GM10847 (cell line): Measurements from ENCODE around the gene ZNF106.

Experiments used
- POLR2A ChIP-seq: IDR thresholded peaks from 2 replicates; pipeline ENCODE4 v1.6.1; 2011; ENCODE audit not compliant: insufficient read length; ENCODE audit errors: extremely low read depth

The ZNF106 gene

GRCh38 chr15:42402455-42403205, 88.3 kb downstream of the ZNF106 start:
- no peak for TF ChIP-seq POLR2A

GRCh38 chr15:42401544-42402454, 89.1 kb downstream of the ZNF106 start:
- no peak for TF ChIP-seq POLR2A

GRCh38 chr15:42395838-42396237, 95.1 kb downstream of the ZNF106 start:
- no peak for TF ChIP-seq POLR2A

DNA sequence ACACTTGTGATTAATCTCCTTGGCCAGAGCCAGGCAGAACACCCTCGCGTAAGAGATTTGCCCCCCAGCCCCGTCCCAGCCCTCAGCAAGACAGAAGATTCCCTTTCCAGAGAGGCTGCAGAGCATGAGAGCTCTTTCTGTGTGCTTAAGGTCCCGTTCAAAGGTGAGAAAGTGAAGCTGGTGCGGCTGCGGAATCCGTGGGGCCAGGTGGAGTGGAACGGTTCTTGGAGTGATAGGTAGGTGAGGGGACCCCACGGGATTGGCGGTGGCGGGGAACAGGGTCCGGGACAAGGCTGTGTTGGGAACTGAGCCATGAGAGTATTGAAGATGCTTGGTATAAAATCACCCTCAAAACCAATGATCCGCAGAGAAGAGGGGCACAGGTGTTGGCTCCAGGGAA, 96.8 kb downstream of the ZNF106 start:
- TF ChIP-seq POLR2A = no peak

GRCh38 chr15:42392309-42393024, 98.5 kb downstream of the ZNF106 start:
- no peak for TF ChIP-seq POLR2A

- TF ChIP-seq POLR2A = no peak
Measured at GRCh38 chr15:42387603-42388002, 103.3 kb downstream of the ZNF106 start.

GRCh38 chr15:42385980-42386700, 104.8 kb downstream of the ZNF106 start:
- TF ChIP-seq POLR2A = no peak

- no peak for TF ChIP-seq POLR2A
Measured at GRCh38 chr15:42385206-42385979, 105.5 kb downstream of the ZNF106 start.

DNA sequence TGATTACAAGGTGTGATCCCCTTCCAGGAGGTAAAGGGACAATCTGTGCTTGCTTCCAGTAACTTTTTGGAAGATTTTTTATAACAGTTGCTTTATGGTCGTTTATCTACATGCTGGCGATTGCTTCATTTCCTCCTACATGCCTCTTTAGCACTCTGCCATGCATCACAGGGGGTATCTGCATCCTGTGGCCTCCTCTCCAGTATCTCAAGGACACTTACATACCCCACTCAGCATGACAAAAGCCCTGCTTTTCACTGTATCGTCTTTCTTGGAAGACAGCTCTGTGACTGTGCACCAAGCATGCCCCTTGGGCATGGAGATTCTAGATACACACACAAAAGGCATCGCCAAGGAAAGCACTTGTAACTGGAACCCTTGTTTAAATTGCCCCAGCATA, 106.3 kb downstream of the ZNF106 start:
- no peak for TF ChIP-seq POLR2A

DNA sequence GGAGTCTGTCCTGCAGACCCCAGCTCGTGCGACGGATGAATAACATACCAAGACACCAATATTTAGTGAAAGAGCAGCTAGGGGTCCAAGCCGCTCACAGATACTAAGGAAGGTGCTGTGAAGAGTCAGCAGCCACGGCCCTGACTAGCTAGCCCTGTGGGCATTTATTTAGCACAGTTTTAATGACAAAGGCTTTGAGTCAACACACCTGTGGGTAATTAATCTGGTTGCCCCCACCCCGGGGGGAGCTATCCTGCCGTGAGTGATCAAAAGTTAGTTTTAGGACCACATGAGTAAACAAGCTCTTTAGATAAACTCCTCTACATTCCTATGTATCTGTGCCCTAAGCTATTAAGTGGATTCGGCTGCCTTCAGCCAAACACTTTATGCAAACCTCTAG, 112.9 kb downstream of the ZNF106 start:
- no peak for TF ChIP-seq POLR2A

DNA sequence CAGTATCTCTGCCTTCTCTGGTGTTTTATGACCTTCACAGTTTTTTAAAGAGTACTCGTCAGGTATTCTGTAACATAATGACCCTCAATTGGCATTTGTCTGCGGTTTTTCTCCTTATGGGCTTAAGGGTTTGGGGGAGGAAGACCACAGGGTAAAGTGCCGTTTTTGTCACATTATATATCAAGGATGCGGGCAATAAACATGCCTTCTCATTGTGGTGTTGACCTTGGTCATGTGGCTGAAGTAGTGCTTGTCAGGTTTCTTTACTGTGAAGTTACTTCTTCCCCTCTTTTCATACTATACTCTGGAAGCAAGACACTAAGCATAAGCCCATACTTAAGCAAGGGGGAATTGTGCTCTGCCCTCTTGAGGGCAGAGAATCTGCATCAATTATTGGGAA, 115.0 kb downstream of the ZNF106 start:
- TF ChIP-seq POLR2A = no peak

- TF ChIP-seq POLR2A = no peak
Measured at GRCh38 chr15:42375252-42375651, 115.7 kb downstream of the ZNF106 start.

DNA sequence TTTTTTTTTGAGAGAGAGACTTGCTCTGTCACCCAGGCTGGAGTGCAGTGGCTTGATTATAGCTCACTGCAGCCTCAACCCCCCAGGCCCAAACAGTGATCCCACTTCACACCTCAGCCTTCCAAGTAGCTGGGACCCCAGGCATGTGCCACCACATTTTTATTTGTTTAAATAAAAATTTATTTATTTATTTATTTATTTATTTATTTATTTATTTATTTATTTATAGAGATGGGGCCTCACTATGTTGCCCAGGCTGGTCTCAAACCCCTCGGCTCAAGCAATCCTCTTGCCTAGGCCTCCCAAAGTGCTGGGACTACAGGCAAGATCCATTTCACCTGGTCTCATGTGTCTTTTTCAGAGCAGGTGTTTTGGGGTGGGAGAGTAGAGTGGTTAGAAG, 116.1 kb downstream of the ZNF106 start:
- no peak for TF ChIP-seq POLR2A

GRCh38 chr15:42373936-42374335, 117.0 kb downstream of the ZNF106 start:
- no peak for TF ChIP-seq POLR2A
